NCI-H1417 (cell line): ENCODE data around the gene GUCY1A1.
A peak's percentile ranks its signal among the peaks of the same experiment; 100 is the strongest.

Experiments
- DNase-seq, 3 experiments: peaks; one replicate each; lab custom pipeline; 2025; lab: John Stamatoyannopoulos, UW

Gene GUCY1A1

DNA sequence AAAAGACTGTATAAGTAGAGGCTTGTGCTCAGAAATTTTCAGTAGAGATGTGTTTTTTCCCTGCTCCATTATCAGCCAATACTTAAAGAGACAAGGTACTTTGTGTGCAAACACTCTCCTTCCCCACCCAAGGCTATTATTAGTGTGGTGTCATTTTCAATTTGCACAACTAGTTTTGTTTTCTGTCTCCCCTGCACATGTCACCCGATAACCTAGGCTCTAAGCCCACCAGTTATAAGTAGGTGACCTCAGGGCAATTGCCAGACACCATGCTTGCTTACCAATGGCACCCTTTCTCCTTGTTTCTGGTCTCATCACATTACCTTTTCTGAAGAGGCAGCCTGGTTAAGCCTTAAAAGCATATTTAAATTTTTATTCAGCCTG lies 8.0 kb upstream of the GUCY1A1 start:
- DNase-seq = no peak

DNA sequence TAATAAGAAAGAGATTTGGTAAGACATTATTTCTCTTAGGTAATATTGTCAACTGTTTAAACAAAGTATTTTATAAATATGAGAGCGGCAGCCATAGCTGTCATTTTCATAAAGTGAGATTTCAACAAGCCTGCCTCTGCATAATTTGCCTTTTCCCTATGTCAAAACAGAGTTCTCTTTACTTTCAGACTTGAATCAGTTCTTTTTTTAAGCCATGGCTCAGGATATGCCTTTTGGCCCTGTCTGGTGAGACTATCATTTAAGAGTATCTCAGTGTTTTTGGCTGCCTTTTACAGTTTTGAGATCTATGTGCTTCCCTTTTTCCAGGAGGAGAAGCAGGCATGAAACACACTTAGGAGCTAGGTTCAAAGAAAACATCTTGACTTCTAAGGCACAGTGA lies 7.5 kb upstream of the GUCY1A1 start:
- DNase-seq = no peak

DNA sequence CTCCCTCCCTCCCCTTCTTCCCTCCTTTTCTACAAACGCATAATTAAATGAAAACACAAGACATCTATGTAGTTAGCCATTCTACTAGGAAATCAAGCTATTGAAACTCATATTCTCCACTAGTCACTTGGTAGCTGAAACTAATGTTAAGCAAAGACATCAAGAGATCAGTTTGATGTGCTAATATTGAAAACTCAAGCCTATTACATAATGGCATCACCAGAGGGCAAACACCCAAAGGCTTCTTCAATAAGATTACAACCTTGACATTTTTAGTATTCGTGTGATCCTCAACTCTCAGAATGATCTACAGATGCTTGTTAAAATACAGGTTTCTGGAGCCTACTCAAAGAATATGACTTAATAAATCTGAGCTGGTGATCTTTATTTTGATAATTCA lies 6.2 kb upstream of the GUCY1A1 start:
- peak in 1 of 3 experiments; percentile 13 for DNase-seq

DNA sequence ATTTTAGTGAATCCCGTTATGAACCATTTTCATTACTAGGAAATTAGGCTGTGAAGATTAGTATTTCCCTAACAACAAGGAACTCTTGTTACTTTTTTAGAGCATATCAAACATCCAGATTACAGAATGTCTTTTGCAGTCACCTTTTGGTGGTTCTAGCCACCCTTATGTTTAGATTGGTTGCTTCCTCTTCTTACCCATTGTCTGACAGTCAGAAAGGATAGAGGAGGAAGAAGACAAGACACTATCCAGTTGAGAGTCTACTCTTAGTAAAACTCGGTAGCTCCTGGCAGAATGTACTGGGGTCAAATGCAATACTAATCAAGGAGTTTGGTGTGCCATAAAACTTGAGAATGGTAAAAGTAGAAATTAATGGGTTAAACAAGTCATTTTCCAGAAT lies 1.6 kb upstream of the GUCY1A1 start:
- no peak for DNase-seq

DNA sequence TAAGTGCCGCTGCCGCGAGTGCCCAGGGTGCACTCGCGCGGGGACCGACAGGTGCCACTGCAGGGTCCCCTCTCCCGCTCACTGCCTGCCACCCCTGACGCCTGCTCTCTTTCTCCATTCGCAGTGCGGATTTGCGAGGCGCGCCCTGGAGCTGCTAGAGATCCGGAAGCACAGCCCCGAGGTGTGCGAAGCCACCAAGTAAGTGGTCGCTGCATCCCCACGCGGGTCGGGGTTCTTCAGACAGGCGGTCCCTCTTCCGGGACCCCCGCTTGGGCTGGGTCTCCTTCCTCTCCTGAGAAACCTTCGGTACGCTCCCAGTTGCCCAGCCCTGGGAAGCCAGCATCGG lies 547 bp downstream of the GUCY1A1 start:
- DNase-seq = peak in 2 of 3 experiments; percentile 78 to 79

DNA sequence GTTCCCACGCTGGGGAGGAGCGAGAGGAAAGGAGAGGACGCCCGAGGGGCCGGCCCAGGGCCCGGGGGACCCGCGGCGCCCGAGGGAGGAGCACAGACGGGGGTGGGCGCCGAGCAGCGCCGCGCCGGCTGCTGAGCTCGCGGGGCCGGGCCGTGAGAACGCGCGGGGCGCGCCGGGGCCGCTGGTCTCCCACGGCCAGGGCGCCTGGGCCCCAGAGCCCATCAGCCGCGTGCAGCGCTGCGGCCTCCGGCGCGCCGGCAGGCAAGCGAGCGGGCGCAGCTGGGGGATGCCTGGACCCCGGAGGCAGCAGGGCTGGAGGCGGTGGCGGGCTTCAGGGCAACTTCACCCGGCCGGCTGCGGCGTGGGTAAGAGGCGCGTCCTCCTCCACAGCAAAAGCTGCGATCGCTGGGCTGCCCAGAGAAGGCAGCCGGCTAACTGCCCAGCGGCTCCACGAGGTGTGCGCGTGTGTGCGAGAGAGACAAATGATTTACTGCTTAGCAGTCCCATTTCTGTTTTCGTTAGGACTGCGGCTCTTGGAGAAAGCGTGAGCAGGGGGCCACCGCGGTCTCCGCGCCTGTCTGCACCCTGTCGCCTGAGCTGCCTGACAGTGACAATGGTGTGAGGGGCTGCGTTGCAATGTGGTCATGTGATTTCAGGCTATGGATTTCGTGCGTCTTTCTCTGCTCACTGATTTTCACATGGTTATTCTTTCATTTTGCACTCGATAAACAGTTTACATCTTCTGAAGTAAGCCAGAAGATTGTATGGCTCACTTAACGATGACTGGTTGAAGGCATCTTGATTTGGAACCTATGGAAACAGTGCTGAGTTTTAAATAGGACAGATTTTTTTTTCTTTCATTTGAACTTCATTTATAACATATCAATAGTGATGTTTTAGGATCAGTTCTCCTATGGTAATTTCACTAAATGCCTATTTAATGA lies 1.2 kb downstream of the GUCY1A1 start:
- peak in 2 of 3 experiments; percentile 75 to 83 for DNase-seq

DNA sequence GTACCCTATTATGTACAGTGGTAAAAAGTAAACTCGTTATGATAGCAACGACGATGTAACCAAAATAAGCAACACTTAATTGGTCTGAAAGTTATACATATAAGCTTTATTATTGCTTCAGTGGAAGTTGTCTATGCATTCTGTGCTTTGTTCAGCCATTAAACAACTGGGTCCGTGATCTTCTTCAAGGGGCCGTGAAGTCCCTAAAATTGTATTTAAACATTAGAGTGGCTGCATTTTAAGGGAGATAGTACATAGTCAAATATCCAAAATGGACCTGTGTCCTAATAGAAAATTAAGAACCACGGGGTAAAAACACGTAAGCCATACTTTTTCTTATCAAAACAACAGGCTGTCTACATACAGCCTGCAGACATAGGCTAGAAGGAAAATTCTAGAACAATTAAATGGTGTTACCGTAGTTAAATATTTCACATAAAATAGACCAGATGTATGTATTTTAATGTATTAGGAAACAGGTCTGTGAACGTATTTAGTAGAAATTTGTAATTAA lies 2.1 kb downstream of the GUCY1A1 start:
- peak in 1 of 3 experiments; percentile 36 for DNase-seq

DNA sequence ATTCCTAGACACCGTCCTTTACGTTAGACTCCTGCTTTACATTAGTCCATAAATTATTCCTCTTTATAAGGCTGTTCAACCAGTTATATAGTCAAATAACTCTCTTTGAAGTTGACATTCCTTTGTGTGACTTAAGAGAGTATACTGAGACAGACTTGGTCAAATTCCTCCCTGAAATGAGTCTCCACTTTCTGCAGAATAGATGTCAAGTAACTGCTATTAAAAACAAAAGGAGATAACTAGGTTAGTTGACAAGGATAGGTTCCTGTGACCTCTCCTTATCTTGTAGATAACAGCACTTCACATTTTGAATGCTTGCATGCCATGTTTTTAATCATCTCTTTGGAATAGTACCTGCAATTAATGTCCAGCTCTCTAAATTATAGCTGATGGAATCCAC lies 5.7 kb downstream of the GUCY1A1 start:
- DNase-seq = no peak

DNA sequence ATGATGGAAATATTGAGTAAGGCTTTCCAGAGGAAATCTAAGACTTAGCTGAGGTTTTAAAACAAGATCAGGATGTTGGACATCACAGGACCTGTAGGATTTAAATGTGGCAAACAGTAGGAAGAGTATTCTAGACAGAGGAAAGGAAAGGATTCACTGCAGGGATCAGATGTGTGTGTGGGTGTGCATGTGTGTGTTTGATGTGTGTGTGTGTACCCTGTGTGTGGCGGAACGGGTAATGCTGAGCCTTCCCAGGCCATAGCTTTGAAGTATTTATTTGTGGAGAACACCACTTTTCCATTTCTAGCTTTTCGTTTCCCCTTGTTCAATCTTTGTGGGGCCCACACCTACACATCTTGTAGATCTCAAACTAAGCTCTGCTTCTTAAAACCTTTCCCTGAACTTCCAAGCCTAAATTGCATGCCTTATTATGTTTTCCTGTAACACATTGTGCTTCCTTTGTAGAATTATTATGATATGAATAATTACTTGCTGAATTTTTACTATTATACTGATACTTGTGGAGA lies 6.9 kb downstream of the GUCY1A1 start:
- DNase-seq = no peak

DNA sequence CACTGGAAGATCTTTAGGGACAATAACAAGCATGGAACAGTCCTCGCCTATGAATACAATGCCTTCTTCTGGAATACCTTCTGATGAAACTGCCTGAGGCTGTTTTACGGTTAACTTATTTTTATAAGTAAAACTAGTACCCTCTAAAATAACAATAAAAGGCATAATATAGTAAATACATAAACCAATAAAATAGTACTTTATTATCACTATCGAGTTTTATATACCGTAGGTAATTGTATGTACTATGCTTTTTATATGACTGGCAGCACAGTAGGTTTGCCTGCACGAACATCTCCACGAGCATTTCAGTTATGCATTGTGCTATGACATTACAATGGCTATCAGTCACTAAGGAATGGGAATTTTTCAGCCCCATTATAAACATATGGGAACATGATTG lies 8.0 kb downstream of the GUCY1A1 start:
- DNase-seq = no peak

DNA sequence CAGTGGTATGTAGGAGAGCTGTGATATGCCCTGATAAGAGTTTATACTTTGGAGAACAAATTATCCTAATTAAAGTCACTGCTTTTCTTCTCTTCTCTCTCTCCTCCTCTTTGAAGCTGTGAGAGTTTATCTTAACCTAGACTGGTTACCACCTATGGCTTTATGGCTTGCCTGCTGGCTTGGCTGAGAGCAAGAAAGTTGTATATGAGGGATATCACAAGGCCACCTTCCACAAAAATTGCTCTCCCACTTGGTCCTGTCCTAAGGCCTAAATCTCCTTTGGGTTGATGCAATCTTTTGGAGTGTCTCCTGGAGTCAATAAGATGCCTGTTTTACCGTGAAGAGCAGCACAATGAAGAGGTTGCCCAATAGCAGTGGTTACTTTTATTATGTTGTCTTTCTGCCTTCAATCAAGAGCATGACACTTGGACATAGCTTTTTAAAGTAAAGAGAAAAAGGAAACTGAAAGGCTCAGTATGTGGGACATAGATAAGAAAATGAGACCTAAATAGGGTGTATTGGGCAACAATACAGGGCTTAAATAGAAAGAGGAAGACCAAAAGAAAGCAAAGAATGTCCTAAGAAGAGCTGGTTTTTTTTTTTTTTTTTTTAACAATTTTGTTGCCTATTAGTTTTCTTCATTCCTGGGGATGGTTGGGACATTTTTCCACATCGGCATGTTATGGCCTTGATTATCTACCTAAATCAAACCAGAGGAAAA lies 9.2 kb downstream of the GUCY1A1 start:
- peak in 1 of 3 experiments; percentile 41 for DNase-seq

DNA sequence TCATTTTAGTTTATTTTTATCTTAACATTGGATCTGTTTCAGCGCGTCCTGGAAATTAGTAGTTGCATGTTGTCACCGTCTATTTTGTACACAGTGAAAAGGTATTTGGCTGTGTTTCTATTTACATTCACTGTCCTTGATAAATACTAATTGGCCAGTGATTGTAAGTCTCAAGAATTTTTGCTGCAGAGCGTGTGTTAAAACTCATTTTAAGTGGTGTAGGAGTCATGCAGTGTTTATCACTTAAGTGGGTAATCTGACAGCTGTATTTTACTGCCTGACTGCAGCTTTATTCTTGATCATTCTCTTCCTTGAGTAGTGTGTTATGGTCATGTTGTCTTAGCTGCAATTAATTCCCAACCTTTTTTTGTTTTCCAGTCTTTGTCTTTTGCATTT lies 9.8 kb downstream of the GUCY1A1 start:
- DNase-seq = peak in 2 of 3 experiments; percentile 36 to 77

DNA sequence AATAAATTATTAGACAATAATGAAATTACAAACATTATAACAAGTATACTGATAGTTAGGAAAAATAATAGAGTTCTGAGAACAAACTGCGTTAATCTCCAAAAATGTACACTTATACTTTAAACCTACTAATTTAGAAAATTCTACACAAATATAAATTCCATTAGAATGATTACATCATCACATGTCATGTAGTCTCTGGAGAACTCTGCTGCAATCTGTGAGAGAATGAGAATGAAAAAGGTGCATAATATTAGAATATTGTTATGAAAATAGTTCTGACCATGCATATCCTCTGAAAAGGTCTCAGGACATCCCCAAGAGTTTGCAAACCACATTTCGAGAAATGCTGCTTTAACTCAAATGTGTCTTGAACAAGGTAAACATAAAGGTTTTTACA lies 11.4 kb downstream of the GUCY1A1 start:
- no peak for DNase-seq

DNA sequence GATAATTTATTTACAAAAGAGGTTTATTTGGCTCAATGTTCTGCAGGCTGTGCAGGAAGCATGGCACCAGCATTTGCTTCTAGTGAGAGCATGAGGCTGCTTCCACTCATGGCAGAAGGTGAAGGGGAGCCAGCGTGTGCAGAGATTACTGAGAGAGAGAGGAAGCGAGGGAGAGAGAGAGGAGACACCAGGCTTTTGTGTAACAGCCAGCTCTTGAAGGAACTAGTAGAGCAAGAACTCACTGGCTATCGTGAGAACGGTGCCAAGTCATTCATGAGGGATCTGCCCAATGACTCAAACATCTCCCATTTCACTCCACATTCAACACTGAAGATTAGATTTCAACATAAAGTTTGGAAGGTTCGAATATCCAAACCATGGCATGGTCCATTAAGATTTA lies 12.7 kb downstream of the GUCY1A1 start:
- no peak for DNase-seq

DNA sequence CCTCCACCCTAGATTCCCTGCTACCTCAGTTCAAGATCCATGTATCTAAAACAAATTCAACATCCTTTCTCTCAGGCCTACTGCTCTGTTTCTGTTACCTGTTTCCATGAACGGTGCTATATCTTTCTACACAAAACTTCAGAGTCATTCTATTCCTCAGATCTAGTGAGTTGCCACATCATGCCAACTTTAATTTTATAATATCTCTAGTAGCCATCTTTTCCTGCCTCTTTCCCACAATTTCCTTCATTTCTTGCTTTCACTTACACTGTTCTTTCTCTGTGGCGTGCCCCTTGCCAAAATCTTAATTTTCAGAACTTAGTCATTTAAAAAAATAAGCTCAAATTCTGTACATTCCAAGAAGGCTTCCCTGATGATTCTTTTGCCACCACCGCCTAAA lies 15.2 kb downstream of the GUCY1A1 start:
- DNase-seq = no peak

DNA sequence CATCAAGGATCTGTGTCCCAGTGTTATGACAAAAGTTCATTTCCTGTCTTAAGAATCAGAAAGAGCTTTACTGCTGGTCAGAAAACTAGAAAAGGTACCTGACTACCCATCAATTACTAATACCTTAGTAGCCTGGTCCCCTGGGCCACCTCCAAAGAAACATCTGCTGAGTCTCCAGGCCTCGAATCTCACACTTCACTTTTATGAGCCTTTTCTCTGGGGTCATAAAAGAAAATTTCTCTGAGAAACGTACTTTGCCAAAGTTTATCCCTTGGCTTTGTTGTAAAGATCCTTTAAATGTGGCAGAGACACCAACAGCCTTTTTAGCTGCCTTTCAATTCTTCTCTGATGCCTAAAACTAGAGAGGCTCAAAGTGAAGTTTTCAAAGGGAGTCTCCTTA lies 17.8 kb downstream of the GUCY1A1 start:
- DNase-seq = no peak

DNA sequence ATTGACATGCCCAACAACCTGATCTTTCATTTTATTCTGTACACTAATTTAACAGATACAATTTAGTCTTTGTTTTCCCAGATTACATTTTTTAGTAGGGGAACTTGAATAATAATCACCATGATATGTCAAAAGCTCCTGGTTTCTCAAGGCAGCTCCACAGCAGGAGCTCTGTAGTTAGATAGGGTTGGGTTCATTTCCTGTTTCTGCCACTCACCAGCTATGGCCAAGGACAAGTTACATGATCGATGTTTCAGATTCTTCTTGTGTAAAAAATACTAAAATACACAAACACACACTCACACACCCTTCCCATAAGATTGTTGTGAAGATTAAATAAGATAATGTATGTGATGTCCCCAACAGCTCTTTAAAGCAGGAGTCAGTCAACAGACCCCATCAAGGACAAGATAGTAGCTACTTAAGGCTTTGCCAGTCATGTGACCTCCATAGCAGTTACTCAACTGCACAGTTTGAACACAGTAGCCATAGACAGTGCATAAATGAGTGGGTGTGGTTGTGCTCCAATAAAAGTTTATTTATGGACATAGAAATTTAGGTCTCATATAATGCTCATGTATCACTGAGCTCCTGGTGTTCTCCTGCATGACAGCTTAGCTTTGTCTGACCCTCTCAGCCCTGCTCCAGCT lies 18.4 kb downstream of the GUCY1A1 start:
- no peak for DNase-seq

DNA sequence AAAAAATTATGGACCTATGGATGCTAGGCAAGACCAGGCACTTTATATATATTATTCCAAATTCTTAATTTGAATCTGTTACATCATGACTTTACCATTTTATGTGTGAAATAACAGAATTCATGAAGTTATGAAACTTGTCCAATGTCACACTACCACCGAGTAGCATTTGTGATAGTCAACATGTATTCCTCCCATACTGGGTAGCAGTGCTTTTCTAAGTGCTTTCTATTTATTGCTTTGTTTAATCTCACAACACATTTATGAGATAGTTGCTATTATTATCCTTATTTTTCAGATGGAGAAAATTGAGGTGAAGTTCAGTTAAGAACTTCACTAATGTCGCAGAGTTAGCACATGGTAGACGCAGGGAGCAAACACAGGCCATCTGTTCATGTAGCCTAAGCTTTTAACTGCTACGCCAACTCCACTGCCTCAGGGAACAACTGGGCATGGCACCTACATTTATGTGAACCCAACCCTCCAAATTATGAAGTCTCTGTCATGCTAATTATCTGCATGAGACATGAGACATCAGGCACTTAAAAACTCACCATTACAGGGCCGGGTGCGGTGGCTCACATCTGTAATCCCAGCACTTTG lies 20.8 kb downstream of the GUCY1A1 start:
- DNase-seq = no peak

DNA sequence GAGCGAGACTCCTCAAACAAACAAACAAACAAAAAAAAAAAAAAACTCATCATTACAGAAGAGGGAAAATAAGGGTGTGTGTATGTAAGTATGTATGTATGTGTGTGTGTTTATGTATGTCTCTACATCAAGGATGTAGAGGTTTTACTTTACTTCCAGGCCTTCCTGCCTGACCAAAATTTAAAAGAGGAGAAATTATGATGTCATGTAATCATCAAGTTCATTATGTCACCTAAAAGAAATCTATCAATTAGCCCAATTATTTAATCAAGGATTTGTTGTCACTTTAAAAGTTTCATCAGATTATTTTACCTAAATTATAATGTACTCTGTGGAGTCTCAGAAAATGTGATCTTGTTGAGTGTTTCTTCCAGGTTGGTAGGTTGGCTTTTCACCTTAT lies 21.6 kb downstream of the GUCY1A1 start:
- no peak for DNase-seq

DNA sequence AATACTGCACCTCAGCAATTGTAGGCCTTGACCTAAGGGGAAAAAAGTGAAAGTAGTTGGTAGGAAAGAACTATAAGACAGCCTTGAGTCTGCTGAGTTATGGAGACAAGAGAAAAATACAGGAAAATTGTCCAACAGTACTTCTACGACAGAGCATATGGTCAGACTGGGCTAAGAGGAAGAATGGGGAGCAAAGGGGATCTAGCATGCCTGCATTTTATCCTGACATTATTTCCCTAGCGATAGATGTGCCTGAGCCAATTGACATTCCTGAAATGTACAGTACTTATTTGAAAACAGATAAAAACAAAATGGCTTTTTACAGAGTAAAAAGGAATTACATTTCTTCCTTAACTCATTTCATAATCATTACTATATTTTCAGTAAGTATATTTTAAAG lies 22.2 kb downstream of the GUCY1A1 start:
- DNase-seq = no peak

DNA sequence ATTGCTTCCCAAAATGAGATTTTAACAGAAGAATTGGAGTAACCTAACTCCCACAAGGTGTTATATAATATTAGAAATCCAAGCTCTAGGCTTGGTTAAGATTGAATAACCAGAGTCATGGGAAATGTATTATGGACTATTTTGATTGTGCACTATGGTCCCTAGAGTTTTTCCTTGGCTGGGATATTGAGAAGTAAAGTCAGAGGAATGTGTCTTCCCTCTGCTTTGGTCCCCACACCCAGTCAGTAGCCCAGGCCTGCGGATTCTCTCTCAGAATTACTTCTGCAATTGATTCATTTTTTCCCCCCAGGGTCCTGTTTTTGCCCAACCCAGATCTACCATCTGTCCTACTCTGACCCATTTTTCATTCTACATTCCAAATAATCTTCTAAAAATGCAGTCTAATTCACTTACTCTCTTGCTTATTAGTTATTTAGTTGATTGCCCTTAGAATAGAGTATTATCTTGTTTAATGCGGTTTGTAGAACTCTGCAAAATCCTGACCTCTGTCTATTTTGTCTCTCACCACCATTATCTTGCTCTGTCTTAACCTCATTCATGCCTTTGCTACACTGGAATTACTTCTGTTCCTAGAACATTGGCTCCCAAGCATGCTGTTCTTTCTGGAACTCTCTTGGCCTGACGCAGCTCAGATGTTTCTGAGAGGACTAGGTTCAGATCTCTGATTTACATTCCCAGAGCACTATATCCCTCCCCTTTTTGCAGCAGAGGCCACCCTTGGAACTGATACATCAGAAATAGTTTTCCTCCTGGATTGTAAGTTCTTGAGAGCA lies 23.6 kb downstream of the GUCY1A1 start:
- no peak for DNase-seq
